ENCODE results near the gene TSTD2. TPM values are rescaled to one million over a fixed set of nuclear protein-coding genes. Genes with fewer than 3 reads are reported as not detected.

Gene TSTD2
- 7.0 and 18.8 TPM in 2 replicates for total RNA-seq (2014; rRNA removed; shearing (Covaris generic); ENCODE audit: low replicate concordance)

GRCh38 chr9:97632985-97633858, at the start of gene TSTD2, which contains the start of gene NCBP1:
Gene TSTD2 (minus strand): TSS chr9:97633368. CDS start chr9:97627562, 5,806 bp downstream.
Gene NCBP1 (plus strand): TSS chr9:97633821. CDS start chr9:97633882, 61 bp downstream.
- in situ Hi-C loops (cut with HindIII; ENCODE audit: low pct_unique_long_range_greater_than_20kb, low sequenced_read_pairs) = no loop called here
- DNase-seq (ENCODE audit: low read depth) = peak; percentile 98

DNA sequence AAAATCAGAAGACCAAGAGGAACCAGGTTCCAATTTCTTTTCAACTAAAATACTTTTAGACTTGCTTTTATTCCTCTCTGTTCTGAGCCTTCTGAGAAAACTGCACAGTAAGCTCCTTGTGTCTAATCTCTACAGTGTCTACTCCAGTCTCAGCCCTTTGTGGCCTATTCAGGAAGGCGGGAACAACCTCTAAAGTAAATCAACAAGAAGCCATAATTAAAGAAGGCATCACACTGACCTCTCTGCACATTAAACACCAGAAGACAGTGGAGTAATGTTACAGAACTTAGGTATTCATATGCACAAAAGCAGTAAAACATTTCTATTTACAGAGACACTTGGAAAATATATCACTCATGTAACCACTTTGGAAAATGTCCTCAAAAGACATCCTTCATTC, 49.1 kb upstream of the TSTD2 start:
- in situ Hi-C loops (cut with HindIII; ENCODE audit: low pct_unique_long_range_greater_than_20kb, low sequenced_read_pairs) = no loop called here
- DNase-seq (ENCODE audit: low read depth) = no peak

DNA sequence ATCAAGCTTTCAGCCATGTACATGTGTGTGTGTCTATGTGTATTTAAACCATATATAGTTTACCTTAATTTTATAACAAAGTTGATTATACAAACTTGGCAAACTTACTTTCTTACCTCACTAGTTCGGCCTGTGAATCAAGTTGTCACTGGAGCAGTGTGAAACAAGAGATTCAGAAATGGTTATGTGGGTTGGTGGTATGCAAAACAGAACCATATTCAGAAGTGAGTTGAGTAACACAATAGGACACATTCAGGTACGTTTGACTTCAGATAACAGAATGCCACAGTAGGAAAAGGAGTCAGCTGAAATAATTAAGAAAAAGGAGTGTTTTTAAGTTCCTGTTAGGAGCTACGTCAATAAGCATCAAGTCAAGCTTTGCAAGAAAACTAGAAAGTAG, 42.5 kb upstream of the TSTD2 start:
- in situ Hi-C loops (cut with HindIII; ENCODE audit: low pct_unique_long_range_greater_than_20kb, low sequenced_read_pairs) = no loop called here
- DNase-seq (ENCODE audit: low read depth) = no peak

- DNase-seq (ENCODE audit: low read depth) = no peak
- in situ Hi-C loops (cut with HindIII; ENCODE audit: low pct_unique_long_range_greater_than_20kb, low sequenced_read_pairs) = no loop called here
Measured at GRCh38 chr9:97673922-97674321, 40.8 kb upstream of the TSTD2 start.

DNA sequence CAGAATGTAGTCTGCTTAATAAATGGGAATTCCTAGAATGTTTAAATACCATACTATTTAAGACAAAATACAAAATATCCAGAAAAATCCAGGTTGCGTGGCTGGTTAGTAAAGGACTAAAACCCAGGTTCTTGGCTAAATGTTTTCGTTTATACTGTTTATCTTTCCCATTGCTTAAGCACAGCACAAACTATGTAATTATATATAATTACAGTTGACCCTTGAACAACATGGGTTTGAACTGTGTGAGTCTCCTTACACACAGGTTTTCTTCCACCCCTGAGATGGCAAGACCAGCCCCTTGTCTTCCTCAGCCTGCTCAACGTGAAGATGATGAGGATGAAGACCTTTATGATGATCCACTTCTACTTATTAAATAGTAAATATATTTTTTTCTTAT, 39.2 kb upstream of the TSTD2 start:
- DNase-seq (ENCODE audit: low read depth) = no peak
- in situ Hi-C loops (cut with HindIII; ENCODE audit: low pct_unique_long_range_greater_than_20kb, low sequenced_read_pairs) = no loop called here

GRCh38 chr9:97670586-97670985, 37.4 kb upstream of the TSTD2 start:
- no peak for DNase-seq (ENCODE audit: low read depth)
- in situ Hi-C loops (cut with HindIII; ENCODE audit: low pct_unique_long_range_greater_than_20kb, low sequenced_read_pairs) = no loop called here

DNA sequence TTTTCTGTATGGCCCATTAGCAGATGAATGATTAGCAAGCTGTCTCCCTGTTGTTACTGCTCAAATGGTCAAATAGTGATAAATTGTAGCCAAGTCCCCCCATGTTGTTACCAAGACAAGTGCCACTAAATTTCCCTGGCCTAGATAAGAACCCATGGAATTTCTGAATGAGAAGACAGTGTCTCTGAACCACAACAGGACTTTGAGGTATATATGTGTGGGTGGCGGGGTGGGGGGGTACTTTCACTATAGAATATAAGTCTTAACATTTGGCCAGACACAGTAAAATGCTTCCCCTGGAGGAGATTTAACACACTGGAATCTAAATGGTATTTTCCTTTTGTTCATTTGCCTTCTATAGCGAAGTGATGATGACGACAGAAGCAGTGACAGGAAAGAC, 35.3 kb upstream of the TSTD2 start:
- in situ Hi-C loops (cut with HindIII; ENCODE audit: low pct_unique_long_range_greater_than_20kb, low sequenced_read_pairs) = no loop called here
- no peak for DNase-seq (ENCODE audit: low read depth)

GRCh38 chr9:97666907-97667686, 33.9 kb upstream of the TSTD2 start:
- in situ Hi-C loops (cut with HindIII; ENCODE audit: low pct_unique_long_range_greater_than_20kb, low sequenced_read_pairs) = no loop called here
- no peak for DNase-seq (ENCODE audit: low read depth)

DNA sequence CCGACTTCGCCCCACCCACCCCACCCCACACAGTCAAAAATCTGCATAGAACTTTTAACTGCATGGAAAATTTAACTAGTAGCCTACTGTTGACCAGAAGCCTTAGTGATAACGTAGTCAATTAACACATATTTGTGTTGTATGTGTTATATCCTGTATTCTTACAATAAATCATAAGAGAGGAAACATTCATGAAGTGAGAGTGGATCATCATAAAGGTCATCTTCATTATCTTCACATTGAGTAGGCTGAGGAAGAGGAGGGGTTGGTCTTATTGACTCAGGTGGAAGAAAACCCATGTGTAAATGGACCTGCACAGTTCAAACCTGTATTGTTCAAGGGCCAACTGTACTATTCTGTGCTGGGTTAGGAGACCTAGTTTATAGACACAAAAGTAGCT, 32.6 kb upstream of the TSTD2 start:
- in situ Hi-C loops (cut with HindIII; ENCODE audit: low pct_unique_long_range_greater_than_20kb, low sequenced_read_pairs) = no loop called here

DNA sequence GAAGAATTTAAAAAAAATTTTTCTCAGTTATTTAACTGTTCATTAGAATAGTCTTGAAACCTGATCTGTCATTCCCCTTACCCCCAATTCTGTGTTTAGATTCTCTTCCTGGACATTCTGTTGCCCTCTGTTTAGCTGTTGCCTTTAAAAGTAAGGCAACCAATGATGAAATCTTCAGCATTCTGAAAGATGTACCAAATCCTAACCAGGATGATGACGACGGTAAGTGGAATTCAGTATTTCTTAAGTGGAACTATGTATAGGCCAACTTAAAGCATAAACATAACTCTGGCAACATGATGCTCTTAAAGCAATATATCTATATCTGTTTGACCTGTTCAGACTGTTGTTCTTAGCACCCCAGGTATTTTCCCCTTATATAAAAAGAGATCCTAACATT, 27.7 kb upstream of the TSTD2 start:
- in situ Hi-C loops (cut with HindIII; ENCODE audit: low pct_unique_long_range_greater_than_20kb, low sequenced_read_pairs) = no loop called here
- DNase-seq (ENCODE audit: low read depth) = no peak

More for the DNA sequence above, 32.6 kb upstream of the TSTD2 start:
- no peak for DNase-seq (ENCODE audit: low read depth)

- in situ Hi-C loops (cut with HindIII; ENCODE audit: low pct_unique_long_range_greater_than_20kb, low sequenced_read_pairs) = no loop called here
- no peak for DNase-seq (ENCODE audit: low read depth)
Measured at GRCh38 chr9:97660340-97660739, 27.2 kb upstream of the TSTD2 start.

DNA sequence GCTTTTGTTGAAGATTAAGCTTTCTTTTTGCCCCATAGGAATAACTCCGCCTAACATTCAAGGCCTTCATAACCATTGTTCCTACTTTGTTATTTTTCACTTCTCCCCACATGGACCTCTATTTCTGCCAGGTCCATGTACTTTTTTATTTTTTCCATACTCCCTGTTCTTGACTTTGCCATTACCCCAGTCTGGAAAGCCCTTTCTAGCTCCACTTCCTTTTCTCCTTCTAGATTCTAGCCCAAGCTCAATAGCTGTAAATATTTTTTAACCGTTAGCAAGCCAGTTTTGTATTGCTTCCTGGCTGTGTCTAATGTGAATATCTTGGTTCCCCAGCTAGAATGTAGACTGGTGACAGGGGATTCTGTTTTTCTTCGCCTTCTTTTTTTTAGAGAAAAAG, 26.6 kb upstream of the TSTD2 start:
- in situ Hi-C loops (cut with HindIII; ENCODE audit: low pct_unique_long_range_greater_than_20kb, low sequenced_read_pairs) = no loop called here
- no peak for DNase-seq (ENCODE audit: low read depth)

DNA sequence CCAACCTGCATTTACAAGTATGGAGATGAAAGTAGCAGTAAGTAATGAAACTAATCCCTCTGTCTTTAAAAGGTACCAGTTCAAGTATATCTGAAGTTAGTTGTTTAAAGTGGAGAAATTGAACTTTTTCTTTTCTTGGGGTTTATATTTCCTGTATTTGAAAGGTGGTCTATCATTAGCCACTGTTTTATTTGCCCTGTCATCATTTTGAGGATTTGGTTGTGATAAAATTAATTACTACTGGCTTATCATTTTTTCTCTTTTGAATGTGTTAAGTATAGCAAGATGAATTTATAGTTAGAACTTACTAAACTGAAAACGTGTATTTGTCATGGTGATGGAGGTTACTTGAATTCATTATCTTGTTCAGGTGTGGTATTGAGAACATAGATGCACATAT, 25.5 kb upstream of the TSTD2 start:
- in situ Hi-C loops (cut with HindIII; ENCODE audit: low pct_unique_long_range_greater_than_20kb, low sequenced_read_pairs) = no loop called here
- DNase-seq (ENCODE audit: low read depth) = no peak

DNA sequence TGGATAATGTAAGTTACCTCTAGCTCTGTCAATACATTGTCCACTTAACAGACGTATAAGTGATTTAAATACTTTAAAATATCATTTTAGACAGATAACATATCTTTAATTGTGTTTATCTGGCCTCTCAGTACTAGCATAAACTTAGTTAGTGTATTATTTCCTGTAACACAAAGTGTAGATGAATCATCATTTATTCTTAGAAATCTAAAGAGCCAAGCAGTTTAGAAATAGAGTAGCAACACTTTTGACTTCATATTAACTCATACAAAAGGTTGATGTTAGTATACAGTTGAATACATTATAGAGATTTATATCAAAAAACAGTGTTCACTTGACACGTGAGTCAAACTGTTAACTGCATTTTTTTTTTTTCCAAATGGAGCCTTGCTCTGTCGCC, 18.5 kb upstream of the TSTD2 start:
- no peak for DNase-seq (ENCODE audit: low read depth)
- in situ Hi-C loops (cut with HindIII; ENCODE audit: low pct_unique_long_range_greater_than_20kb, low sequenced_read_pairs) = no loop called here

GRCh38 chr9:97647996-97648395, 14.8 kb upstream of the TSTD2 start:
- DNase-seq (ENCODE audit: low read depth) = no peak
- in situ Hi-C loops (cut with HindIII; ENCODE audit: low pct_unique_long_range_greater_than_20kb, low sequenced_read_pairs) = no loop called here

DNA sequence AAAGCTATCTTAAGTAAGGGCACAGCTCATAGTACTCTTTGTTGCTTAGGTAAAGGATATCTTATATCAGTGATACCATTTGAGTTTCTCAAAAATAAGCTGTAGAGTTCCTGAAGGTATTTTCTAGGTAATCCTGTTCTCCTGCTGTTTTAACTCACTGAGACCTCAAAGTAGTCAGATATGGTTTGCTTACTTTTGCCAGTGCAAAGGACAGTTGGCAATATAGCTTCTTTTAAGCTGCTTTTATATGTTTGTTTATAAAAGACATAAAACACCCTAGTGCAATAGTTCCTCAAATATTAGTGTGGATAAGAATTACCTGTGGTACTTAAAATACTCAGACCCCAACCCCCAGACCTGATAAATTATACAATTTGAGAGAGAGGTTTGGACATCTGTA, 12.6 kb upstream of the TSTD2 start:
- in situ Hi-C loops (cut with HindIII; ENCODE audit: low pct_unique_long_range_greater_than_20kb, low sequenced_read_pairs) = no loop called here
- no peak for DNase-seq (ENCODE audit: low read depth)

- in situ Hi-C loops (cut with HindIII; ENCODE audit: low pct_unique_long_range_greater_than_20kb, low sequenced_read_pairs) = no loop called here
- DNase-seq (ENCODE audit: low read depth) = no peak
Measured at GRCh38 chr9:97640325-97640724, 7.2 kb upstream of the TSTD2 start.

GRCh38 chr9:97638666-97639065, 5.5 kb upstream of the TSTD2 start:
- DNase-seq (ENCODE audit: low read depth) = no peak
- in situ Hi-C loops (cut with HindIII; ENCODE audit: low pct_unique_long_range_greater_than_20kb, low sequenced_read_pairs) = no loop called here

DNA sequence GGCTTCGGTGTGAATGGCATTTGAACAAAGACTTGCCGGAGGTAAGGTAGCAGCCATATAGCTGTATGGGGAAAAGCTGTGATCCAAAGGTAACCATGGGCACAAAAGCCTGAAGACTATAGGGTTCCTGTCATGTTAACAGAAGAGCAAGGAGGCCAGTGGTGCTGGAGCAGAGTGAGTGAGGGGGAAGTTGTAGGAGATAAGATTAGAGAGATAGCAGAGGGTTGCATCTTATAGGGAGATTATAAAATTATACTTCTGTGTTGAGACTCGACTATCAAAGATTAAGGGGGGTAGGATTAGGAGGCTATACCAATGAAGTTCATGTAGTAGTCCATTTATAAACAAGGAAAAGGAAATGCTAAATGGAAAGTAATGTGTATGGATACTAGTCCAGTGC, 3.7 kb upstream of the TSTD2 start:
- DNase-seq (ENCODE audit: low read depth) = no peak
- in situ Hi-C loops (cut with HindIII; ENCODE audit: low pct_unique_long_range_greater_than_20kb, low sequenced_read_pairs) = no loop called here
